DMS 273 treated with DMSO at 0.1 percent for 48 hours (cell line): ENCODE data around the gene USP25.

Experiments used
- DNase-seq: peaks from one replicate; lab custom pipeline; 2025; lab: John Stamatoyannopoulos, UW

USP25 gene

DNA sequence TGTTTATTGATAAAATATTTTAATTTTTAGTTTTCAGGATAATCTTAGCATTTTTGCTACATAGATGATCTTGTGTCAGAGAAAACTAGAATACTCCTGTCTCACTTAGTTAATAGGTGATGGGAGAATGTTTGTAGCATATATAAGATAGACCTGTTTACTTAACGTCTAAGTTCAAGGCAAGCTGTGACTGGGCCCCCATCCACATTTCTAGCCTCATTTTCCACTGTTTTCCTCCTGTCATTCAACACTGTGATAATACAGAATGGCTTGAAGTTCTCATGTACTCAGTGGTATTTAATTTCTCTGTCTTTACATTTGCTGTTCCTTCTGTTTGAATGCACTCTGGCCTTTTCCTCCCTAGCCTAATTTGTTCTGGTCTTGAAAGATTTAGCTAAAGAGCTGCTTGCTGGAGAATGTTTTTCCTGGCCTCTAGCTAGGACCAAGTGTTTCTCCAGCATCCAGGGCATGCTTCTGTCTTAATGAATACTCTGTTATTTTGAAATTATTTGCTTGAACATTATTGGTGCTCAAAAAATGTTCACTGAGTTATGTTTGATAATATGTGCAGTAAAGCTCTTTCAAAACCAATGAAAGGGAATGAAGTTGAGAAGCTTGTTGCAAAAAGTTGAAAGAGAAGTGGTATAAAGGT lies 37.3 kb downstream of the USP25 start:
- DNase-seq: no peak

DNA sequence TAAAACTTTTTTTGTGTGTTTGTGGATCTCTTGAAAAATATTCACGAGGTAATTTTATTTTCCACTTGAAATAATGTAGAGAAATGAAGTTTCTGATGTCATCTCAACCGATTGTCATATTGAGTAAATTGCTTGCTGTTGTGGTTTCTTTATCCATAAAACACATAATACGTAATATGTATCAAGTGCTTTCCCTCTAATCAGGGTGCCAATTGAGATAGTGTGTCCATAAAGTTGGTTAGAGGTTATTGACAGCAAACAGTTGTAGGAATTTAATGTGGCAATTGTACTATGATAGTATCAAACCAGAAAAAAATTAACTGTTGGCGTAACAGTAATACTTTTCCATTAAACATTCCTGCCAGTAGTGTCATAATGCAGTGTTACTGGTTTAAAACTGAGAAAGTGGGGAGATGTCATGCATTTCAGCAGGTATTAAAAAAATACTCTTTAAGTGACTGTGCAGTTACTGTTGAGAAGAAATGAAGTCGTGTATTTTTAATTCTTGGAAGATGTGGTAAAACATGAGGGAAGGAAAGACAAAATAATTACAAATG lies 38.3 kb downstream of the USP25 start:
- no peak for DNase-seq

DNA sequence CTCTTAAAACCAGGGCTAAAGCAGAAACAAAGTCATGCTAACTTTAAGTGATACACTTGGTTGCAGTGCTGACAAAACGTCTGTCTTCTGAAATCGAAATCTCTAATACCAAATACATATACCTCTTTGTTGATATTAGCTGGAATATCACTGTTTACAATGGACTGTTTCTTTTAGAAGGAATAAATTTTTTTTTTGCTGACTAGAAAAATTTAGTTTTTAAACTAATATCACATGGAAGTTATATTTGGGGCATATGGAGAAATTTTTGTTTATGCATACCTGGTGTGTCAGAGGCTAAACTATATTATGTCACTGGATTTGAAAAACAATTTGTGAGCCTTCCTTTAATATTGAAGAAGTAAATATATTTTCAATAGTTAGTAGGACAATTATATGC lies 39.1 kb downstream of the USP25 start:
- DNase-seq: no peak

DNA sequence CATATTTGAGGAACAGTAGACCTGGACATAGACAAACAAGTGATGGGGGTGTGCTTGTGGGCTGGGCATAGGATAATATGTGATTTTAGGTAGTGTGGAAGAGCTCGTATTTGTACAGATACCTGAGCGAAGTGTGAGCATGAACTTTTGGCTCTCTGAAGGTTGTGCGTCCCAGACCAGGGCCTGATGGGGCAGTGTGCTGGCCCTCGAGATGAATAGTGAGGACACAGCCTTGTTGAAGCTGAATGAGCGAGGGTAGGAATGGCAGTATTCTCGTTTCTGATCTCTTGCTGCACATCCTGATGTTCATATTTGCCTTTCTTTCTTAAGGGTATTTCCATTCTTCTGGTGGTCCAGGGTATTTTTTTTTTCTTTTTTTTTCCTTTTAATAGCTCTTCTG lies 41.5 kb downstream of the USP25 start:
- no peak for DNase-seq

DNA sequence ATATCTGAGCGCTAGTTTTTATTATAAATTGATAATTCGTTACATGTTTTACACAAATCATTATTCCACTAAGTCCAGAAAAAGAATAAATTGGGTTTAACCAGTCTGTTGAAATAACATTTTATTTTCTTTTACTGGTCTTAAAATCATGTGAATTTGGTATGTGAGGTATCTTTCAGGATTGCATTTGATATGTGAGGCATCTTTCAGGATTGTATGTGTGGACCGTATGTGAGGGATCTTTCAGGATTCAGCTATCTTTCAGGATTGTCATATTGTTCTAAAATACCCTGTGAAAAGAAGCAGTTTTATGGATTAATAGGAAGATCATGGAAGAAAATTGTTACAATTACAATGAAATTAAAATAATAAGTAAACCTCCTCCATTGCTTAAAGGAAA lies 42.9 kb downstream of the USP25 start:
- no peak for DNase-seq

DNA sequence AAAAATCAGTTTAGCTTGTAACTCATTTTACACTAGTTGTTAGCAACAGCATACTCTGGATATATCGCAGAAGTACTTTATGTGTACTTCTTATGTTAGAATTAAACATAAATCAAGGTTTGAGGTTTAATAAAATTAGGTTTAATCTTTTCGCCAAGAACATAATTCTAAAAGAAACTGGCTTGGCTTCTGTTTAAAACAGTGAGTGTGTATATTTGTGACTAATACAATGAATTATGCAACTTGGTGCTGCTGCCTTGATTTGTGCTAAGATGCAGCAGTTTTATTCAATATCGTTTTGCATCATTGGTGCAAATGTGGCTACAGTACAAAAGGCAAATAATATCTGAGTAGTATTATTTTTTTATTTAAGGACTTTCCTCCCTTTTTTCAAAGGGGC lies 44.8 kb downstream of the USP25 start:
- DNase-seq: no peak

DNA sequence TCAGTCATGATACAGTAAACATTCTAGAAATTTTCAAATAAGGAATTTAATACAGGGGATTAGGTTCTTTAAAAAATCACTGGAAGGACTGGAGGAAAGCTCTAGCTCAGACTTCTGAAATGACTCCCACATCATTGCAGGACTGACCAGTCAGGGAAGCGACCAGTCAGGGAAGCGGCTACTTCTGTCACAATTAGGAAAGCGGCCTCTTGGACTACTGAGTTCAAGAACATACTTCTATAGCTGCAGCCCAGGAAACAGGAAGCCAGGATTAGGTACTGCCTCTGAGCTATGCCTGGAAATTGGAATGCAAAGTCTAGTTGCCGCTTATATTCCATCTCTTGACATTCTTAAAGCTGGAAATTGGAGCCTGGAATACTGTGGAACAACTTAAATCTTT lies 45.5 kb downstream of the USP25 start:
- no peak for DNase-seq

DNA sequence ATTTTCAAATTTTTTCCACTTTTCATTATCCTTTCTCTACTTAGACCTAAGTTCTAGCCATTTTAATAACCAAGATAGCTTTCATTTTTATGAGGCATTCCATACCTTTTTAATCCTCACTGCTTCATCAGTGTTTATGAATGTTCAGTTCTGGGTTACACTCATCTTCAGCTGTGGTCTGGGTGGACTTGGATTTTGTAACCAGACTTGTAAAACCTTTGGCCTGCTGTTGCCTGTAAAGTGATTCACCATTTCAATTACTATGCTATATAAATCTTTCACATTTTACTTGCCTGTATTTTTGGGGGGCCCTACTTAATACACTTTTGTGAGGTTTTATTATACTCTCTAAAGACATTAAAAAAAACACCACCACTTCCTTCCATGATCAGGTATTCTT lies 46.2 kb downstream of the USP25 start:
- DNase-seq: no peak

DNA sequence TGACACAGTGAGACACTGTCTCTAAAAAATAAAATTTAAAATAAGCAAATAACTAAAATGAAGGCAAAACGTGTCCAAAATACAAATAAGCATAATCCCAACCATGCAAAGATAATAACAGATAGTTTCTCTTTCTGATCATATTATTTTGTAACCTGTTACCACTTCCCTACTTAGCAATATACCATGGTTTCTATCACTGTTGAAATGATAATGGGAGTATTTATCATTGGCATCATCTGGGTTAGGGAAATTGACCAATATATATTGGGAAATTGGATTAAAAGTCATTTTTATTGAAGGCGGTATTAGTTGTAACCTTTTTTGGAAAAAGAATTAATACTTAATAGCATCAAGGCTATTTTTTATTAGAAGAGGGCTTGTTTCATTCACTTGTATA lies 47.0 kb downstream of the USP25 start:
- DNase-seq: no peak

DNA sequence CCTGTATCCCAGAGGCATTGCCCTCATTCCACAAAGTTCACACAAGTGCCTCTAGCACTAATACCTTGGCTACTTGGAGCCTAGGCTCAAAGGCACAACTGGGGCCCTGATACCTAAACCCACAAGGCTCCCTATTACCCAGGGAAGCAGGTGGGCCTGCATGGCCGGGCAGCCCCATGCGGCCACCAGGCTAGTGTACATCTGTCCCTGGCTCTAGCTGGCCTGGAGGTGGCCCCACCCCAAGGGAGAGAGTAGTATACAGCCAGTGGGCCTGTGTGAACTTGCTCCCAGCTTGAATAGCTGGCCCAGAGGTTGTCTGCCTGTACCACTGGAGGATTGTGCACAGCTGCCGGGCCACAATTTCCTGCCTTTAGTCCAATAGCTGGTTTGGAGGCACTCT lies 52.2 kb downstream of the USP25 start:
- DNase-seq: no peak

DNA sequence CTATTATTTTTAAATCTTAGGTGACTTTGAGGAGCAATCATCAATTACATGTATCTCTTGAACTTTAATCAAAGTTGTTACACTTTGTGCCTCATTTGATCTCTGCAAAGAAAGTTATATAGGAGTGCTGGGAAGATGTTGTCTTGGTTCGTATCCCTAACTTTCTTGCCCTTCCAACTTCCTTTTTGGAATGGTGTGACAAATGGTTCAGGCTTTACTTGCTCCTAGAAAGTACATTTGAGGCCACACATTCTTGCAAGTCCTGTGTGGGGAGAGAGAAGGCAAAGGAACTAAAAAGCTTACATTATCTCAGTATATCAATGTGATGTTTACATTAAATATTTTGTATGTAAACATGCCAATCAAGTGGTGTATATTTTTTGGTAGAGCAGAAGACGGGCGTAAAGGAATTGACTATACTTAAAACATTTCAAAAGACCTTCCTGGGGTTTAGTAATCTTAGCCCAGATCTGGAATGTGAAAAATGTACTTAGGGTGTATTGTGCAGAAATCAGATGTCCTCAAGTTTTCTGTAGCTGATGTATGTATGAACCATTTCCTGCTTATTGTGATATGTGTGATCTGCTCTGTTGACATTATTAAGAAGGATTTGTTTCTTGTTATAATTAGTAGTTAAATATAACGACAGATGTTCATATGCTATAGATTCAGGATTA lies 59.2 kb downstream of the USP25 start:
- DNase-seq: no peak

DNA sequence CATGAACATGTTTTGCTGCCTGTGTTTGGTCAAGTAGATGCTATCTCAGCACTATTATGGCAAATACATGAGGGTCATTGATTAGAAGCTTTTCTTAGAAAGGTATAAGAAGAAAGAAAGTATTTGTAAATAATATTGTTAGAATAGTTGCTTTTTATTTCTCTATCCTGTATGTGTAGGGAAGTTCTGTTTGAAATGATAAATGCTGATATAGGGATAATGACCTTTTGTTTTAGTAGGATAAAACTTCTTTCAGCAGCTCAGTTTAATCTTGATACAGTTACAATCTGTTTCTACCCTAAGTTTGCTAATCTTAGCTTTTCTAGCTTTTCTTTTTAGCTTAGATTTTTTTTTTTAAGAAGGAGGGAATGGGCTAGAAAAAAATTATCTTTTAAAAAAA lies 63.3 kb downstream of the USP25 start:
- DNase-seq: no peak

DNA sequence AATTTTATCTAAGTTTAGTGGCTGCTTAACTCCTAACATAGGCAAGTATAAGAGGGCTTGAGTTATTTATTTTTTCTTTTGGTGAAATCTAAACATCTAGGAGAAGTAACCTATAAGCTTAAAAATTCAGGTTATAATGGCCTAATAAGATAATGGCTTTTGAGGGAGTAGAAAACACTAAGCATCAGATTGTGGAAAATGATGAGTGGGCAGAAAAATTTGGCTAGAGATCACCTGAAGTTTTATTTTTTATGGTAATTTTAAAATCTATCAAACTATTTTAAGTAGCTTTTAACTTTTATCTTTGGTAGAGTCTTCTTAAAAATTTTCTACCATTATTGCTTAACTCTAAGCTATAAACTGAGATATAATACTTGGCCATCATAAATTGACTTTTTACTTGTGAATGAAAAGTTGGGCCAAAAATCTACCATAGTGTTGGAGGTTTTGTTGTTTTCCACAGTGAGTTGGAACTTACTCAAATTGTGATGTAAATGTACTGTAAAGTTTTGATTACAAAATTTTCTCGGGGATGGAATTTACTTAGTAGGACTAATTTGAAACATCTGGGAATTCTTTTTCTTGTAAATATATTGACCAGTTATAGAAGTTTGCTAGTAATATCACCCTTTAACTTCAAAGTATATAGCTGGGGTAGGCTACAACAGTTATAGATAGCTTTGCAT lies 63.9 kb downstream of the USP25 start:
- DNase-seq: no peak

DNA sequence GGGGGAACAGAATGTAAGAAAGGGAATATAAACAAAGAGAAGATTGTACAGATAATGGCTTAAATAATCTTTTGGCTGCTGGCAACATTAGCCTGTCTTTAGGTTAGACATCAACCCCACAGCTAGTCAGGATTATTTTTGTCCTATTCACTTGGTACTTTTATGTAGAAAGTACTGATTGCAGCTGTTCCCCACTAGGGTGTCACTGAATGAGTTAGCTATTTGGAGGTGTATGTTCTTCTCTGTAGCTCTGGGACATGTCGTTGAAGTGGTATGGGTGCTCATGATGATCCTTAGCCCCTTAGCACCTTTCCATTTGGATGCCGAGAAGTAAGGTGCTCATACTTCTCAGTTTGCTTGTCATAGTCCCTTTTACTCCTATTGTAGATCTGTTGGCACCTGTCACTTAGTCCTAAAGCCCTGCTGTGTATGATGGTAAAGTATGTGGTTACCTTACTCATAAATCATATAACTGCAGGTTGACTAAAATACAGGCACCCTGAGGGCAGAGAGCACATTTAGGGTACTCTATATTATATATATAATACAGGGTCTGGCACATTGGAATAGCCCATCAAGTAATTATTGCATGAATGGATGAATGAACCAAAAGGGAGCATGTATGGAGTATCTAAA lies 64.6 kb downstream of the USP25 start:
- DNase-seq: no peak

DNA sequence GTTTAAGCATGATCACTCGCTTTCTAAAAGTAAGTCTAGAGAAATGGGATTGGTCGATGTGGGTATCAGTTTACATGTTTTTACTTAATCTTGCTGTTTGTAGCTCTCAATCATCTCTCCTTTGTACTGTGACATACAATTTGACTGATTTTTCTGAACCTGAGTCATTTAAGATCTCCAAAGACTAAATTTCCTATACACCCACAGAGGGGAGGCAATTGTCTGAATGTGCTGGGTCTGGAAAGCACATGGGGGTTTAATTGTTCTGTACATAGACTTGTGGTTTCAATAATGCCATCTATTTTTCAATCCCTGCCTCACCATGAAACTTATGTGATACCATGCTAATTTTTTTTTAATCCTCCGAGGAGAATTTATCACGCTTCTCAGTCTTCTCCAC lies 65.8 kb downstream of the USP25 start:
- no peak for DNase-seq

DNA sequence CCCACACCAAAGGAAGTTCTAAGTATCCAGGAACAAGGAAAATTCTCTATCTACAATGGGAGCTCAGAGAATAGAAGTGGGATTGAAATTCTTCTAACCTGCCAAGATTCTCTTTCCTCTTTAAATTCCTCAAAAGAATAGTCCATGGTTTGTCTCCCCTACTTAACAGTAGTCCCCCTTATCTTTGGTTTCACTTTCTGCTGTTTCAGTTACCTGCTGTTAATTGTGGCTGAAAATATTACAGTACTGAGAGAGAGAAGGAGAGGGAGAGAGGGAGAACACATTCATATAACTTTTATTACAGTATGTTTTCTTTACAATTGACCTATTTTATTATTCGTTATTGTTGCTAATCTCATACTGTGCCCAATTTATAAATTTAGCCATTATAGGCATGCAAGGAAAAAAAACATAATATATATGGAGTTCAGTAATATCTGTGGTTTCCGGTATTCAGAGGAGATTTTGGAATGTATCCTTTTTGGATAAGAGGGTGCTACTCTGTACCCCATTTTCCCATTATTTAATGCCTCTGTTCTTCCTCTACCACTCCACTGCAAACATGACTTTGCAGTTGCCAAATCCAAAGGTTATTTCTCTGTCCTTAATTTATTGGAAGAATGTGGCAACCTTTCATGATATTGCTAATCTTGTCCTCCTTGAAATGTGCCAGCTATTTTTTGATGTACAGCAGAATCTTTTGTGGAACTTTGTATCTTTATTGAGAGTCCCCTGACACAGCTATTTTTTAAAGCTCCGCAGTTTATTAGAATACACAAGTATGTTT lies 68.0 kb downstream of the USP25 start:
- no peak for DNase-seq

DNA sequence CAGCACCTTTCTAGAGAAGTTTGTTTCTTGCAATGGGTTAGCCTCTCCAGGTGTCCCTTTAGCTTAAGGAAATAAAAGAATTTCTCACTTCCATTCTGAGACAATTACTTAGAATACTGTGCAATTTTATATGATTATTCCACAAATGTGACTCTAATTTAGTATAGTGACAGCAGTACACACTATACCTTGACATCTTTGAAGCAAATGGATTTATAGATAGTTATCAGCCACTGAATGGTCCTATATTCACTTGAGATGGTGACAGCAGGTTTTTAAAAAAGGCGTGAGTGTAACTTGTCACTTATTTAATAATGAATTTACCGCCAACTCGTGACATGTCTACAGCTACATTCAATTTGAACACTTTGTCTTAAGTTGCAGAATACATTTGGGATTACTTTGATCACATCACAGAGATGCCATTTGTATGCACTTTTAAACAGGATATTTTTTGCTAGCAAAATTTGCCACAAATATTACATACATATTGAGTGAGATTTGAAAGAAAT lies 71.6 kb downstream of the USP25 start:
- no peak for DNase-seq

DNA sequence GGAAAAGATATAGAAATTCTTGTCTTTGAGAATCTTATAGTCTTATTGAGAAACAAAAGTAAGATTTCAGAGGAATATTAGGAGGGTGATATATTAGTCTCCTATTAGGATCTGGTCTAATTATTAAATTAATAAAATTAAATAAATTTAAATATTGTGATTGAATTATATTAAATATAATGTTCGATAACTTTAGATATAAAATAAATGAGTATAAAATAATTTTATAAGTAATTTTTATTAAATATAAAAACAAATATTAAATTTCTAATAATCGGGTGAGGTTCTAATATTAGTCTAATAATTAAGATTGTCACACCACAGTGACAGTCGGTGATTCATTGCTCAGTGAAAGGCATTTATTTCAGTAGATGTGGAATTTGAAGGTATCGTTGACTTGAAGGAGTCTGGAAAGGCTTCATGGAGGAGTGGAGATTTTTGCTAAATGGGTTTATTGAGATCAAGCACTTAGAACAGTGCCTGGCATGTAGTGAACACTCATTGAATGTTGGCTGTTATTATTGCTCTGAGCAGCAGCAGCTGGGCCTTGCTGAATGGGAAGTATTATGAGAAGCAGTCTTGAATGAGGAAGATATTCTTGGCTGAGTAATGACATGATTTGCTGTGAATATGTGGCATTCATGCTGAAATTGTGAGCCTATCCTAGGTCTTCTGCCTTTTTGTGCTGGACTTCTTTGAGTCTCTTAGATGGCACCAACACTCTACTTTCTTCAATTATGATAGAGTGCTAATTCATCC lies 74.6 kb downstream of the USP25 start:
- no peak for DNase-seq

DNA sequence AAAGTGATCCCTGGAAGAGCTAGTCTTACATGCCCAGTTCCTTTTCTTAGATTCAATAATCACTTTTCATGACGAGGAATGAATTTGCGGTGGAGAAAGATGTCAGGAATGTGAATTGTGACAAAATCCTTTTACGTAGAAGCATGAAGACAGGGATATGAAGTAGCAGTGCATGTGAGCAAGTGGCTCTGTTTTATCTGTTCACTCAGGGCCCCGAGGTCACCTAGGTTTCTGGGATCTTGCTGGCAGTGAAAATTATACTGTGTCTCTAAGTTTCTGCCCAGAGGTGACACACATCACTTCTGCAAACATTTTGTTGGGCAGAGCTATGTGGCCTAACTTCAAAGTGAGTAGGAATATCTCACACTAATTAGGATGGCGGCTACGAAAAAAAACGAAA lies 79.3 kb downstream of the USP25 start:
- DNase-seq: no peak

DNA sequence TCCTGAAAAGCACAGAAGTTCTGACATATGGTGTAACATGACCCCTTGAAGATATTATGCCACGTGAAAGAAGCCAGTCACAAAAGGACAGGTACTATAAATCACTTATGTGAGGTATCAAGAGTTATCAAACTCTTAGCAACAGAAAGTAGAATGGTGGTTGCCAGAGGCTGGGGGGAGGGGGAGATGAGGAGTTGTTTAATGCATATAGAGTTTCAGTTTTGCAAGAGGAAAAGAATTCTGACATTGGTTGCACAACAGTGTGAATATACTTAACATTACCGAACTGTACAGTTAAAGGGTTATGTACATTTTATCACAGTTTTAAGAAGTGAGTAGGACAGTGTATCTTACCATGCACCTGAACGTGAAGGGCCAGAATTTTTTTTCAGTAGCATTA lies 80.0 kb downstream of the USP25 start:
- DNase-seq: no peak

DNA sequence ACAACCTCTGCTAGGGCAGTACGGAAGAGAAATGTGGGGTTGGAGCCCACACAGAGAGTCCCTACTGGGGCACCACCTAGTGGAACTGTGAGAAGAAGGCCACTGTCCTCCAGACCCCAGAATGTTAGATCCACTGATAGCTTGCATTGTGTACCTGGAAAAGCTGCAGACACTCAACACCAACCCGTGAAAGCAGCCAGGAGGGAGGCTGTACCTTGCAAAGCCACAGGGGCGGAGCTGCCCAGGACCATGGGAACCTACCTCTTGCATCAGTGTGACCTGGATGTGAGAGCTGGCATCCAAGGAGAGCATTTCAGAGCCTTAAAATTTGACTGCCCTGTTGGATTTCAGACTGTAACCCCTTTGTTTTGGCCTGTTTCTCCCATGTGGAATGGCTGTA lies 85.5 kb downstream of the USP25 start:
- DNase-seq: no peak
